A549 (cell line): ENCODE data around the gene MYO1D. TPM values are rescaled to one million over a fixed set of nuclear protein-coding genes. Genes with fewer than 3 reads are reported as not detected.

Experiments
- ATAC-seq, 2 experiments: fragments of 200-7000 bp in 1 of 2; fragments of >200 bp in 1 of 2; cut with Nextera tagmentation in 1 of 2; cut with Tn5 transposase in 1 of 2; 3 replicates each; pipeline versions ENCODE4 v1.8.0 to v1.9.1; 2018 to 2020; ENCODE audit warnings: mild to moderate bottlenecking in 1 of 2, moderate library complexity in 1 of 2
- CTCF ChIA-PET: fragments of 300-600 bp; sonication (Branson Sonifier 250); formaldehyde crosslinking; extraction: SDS; loops from one replicate; lab custom pipeline; 2021; ENCODE audit warnings: antibody characterized with exemption, inconsistent platforms; lab: Yijun Ruan, JAX
- POLR2A ChIA-PET: fragments of 350-600 bp; formaldehyde crosslinking; extraction: SDS; loops from one replicate; lab custom pipeline; 2021; ENCODE audit warnings: antibody characterized with exemption, inconsistent platforms; lab: Yijun Ruan, JAX
- DNase-seq, 2 experiments: peaks; one replicate each; pipeline versions ENCODE4 v3.0.0 to v3.0.0-alpha.2; 2011 to 2016; ENCODE audit warnings: low read depth in 1 of 2, low spot score in 1 of 2
- FAIRE-seq: peaks from 2 replicates; lab custom pipeline; 2011; peaks lifted over from hg19 to GRCh38; lab: Jason Lieb, UNC
- H3K27ac ChIP-seq, 2 experiments: fragments of >200 bp; sonication (Bioruptor Twin); formaldehyde crosslinking; 3 replicates each; pipeline ENCODE4 v1.5.1; 2016 to 2017
- H3K4me1 ChIP-seq: fragments of >200 bp; sonication (Bioruptor Twin); formaldehyde crosslinking; 3 replicates; pipeline ENCODE4 v1.6.1; 2016
- H3K4me2 ChIP-seq: fragments of >200 bp; sonication (Bioruptor Twin); formaldehyde crosslinking; 3 replicates; pipeline ENCODE4 v1.6.1; 2016
- H3K4me3 ChIP-seq: fragments of >200 bp; sonication (Bioruptor Twin); formaldehyde crosslinking; 3 replicates; pipeline ENCODE4 v1.5.1; 2016
- H3K9me3 ChIP-seq: fragments of >200 bp; sonication (Bioruptor Twin); formaldehyde crosslinking; 3 replicates; pipeline ENCODE4 v1.6.1; 2016
- CBX8 ChIP-seq: fragments of 200-600 bp; sonication (generic); IDR thresholded peaks from 2 replicates; pipeline ENCODE4 v1.6.1; 2016
- CHD4 ChIP-seq: fragments of 200-600 bp; sonication (generic); IDR thresholded peaks from 2 replicates; pipeline ENCODE4 v1.6.1; 2016; ENCODE audit warnings: antibody characterized with exemption, mild to moderate bottlenecking, borderline replicate concordance
- FOSL2 ChIP-seq, 2 experiments: fragments of 450-650 bp in 1 of 2; fragments of >200 bp in 1 of 2; sonication (Bioruptor Twin) in 1 of 2; formaldehyde crosslinking; IDR thresholded peaks; 2 replicates each; pipeline versions ENCODE4 v1.5.0 to v1.6.1; 2016 to 2020; ENCODE audit warnings: mild to moderate bottlenecking in 1 of 2, moderate library complexity in 1 of 2
- FOXS1 ChIP-seq: fragments of 250-450 bp; sonication (Bioruptor Pico); IDR thresholded peaks from 2 replicates; pipeline ENCODE4 v1.5.0; 2020; ENCODE audit warnings: mild to moderate bottlenecking, moderate library complexity
- HOXA7 ChIP-seq: fragments of 250-450 bp; sonication (Bioruptor Pico); IDR thresholded peaks from 2 replicates; pipeline ENCODE4 v1.5.0; 2020; ENCODE audit warnings: mild to moderate bottlenecking, moderate library complexity
- JUN ChIP-seq, 2 experiments: fragments of >200 bp; sonication (Bioruptor Twin); formaldehyde crosslinking; IDR thresholded peaks; 2 replicates in 1 of 2; 3 replicates in 1 of 2; pipeline ENCODE4 v1.6.1; 2016 to 2017
- JUNB ChIP-seq: fragments of >200 bp; sonication (Bioruptor Twin); formaldehyde crosslinking; IDR thresholded peaks from 2 replicates; pipeline ENCODE4 v1.6.1; 2016
- KDM1A ChIP-seq: fragments of 200-600 bp; sonication (generic); IDR thresholded peaks from 2 replicates; pipeline ENCODE4 v1.6.1; 2016; ENCODE audit warnings: low read depth, mild to moderate bottlenecking
- KDM5A ChIP-seq: fragments of 200-600 bp; sonication (generic); IDR thresholded peaks from 2 replicates; pipeline ENCODE4 v1.6.1; 2016; ENCODE audit warnings: antibody characterized with exemption, mild to moderate bottlenecking
- MYC ChIP-seq: IDR thresholded peaks from 2 replicates; pipeline ENCODE4 v1.6.1; 2012; ENCODE audit warnings: mild to moderate bottlenecking, inconsistent platforms, low read length, improper control_type of control experiment, borderline replicate concordance
- NFE2L2 ChIP-seq: fragments of 150-350 bp; conservative IDR thresholded peaks from 2 replicates; pipeline ENCODE4 v1.6.1; 2014; ENCODE audit warnings: low read length
- POLR2A ChIP-seq: IDR thresholded peaks from 2 replicates; pipeline ENCODE4 v1.6.1; 2012; ENCODE audit warnings: mild to moderate bottlenecking, low read length
- RARB ChIP-seq: fragments of 250-450 bp; sonication (Bioruptor Pico); IDR thresholded peaks from 2 replicates; pipeline ENCODE4 v1.8.0; 2021; ENCODE audit warnings: mild to moderate bottlenecking, moderate library complexity
- RNF2 ChIP-seq: fragments of 200-600 bp; sonication (generic); IDR thresholded peaks from 2 replicates; pipeline ENCODE4 v1.6.1; 2016; ENCODE audit warnings: low read depth, mild to moderate bottlenecking, antibody characterized with exemption, moderate library complexity, borderline replicate concordance
- SREBF2 ChIP-seq: fragments of 450-650 bp; IDR thresholded peaks from 2 replicates; pipeline ENCODE4 v1.6.1; 2014; ENCODE audit warnings: mild to moderate bottlenecking, moderate library complexity
- TFCP2L1 ChIP-seq: fragments of 250-450 bp; sonication (Bioruptor Pico); IDR thresholded peaks from 2 replicates; pipeline ENCODE4 v1.5.0; 2021; ENCODE audit warnings: mild to moderate bottlenecking
- TP53 ChIP-seq: fragments of 250-450 bp; sonication (Bioruptor Pico); IDR thresholded peaks from 2 replicates; pipeline ENCODE4 v1.5.0; 2021; ENCODE audit warnings: mild to moderate bottlenecking, moderate library complexity
- ZC3H11A ChIP-seq: fragments of 450-650 bp; IDR thresholded peaks from 2 replicates; pipeline ENCODE4 v1.6.1; 2014; ENCODE audit warnings: antibody characterized with exemption, mild to moderate bottlenecking
- ZFP36 ChIP-seq: fragments of 450-650 bp; IDR thresholded peaks from 2 replicates; pipeline ENCODE4 v1.6.1; 2014; ENCODE audit warnings: borderline replicate concordance; ENCODE audit not compliant: partially characterized antibody
- ZNF302 ChIP-seq: fragments of 250-450 bp; sonication (Bioruptor Pico); IDR thresholded peaks from 2 replicates; pipeline ENCODE4 v1.9.0; 2021; ENCODE audit warnings: inconsistent platforms, mild to moderate bottlenecking, moderate library complexity
- ZSCAN20 ChIP-seq: fragments of 250-450 bp; sonication (Bioruptor Pico); IDR thresholded peaks from 2 replicates; pipeline ENCODE4 v1.8.0; 2022; ENCODE audit warnings: mild to moderate bottlenecking, moderate library complexity
- WGBS: methylation state at CpG from one replicate; pipeline ENCODE4 v1.1.6; 2017; ENCODE audit errors: missing lambda C conversion rate; 5-methylcytosine and 5-hydroxymethylcytosine counted together
- polyA plus RNA-seq, 4 experiments: library from polyadenylated mRNA; depleted of rRNA in 3 of 4; stranded (reverse); fragments of >200 nt; fragmentation: RNase III in 1 of 4; extraction: RNeasy Plus Mini Kit Qiagen cat#74134 plus additional on column Dnase treatment in 1 of 4; gene quantifications; 2 replicates in 3 of 4; 3 replicates in 1 of 4; pipeline ENCODE4 v1.2.3, GENCODE V29; 2011 to 2017
- TF ChIP-seq, protein P1 (sequence below): fragments of 200-600 bp; sonication (generic); IDR thresholded peaks from 2 replicates; pipeline ENCODE4 v1.6.1; 2016; ENCODE audit warnings: antibody characterized with exemption, mild to moderate bottlenecking, moderate library complexity
- TF ChIP-seq, protein P2 (sequence below): fragments of >200 bp; sonication (Bioruptor Twin); formaldehyde crosslinking; IDR thresholded peaks from 2 replicates; pipeline ENCODE4 v1.6.1; 2016
- TF ChIP-seq, protein P3 (sequence below): fragments of 150-350 bp; IDR thresholded peaks from 2 replicates; pipeline ENCODE4 v1.6.1; 2014; ENCODE audit warnings: low read depth, mild to moderate bottlenecking, low read length
- TF ChIP-seq, protein P4 (sequence below): IDR thresholded peaks from 2 replicates; pipeline ENCODE4 v1.6.1; 2012; ENCODE audit warnings: low read depth, borderline replicate concordance

The MYO1D gene
- polyA plus RNA-seq, 2 of the 4 experiments (the other 2 are of a cell fraction): 2.8 to 4.2 TPM

DNA sequence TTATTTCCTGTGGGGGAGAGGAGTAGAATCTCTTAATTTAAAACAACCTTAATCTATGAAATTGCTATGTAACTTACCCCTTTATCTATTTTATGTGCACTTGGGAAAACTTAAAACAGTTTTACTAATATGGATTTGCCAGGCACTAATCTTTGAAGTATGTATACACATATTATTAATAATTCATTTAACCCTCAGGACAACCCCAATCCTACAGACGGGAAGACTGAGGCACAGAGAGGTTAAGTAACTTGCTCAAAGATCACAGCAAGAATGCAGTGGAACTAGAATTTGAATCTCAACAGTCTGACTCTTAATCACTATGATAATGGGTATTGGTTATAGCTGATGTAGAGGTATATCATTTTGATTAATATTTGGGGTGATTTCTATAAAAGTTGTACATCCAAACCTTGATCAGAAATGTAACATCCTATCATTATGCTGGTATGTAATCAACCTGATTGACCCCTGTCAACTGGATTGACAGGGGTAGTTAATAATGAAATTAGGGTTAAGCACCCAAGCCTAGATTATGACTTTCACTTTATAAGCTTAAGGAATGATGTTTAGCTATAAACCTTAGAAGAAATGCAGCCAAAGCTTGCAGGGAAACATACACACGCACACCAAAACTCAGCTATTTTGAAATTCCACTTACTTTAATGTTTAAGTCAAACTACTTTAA is 1.6 kb downstream of the MYO1D start:
- H3K4me1 ChIP-seq: peaks cover 9% of the 10 kb centered on the region; the same call in 1 of the 3 replicates
- ATAC-seq (no peak), DNase-seq (no peak), FAIRE-seq (no peak)
- WGBS: 82% methylated on average over 2 of the region's 2 CpGs
- no peak overlapping the region for H3K27ac ChIP-seq
- H3K4me3 ChIP-seq: peak overlapping the region; percentile 77; the same call in 1 of the 3 replicates
- peak overlapping the region; percentile 88 for H3K4me2 ChIP-seq
- H3K9me3 ChIP-seq: no peaks in the 10 kb centered on the region
- TF ChIP-seq ZFP36 (no peak), SREBF2 (no peak)
- TF ChIP-seq, protein P1, sequence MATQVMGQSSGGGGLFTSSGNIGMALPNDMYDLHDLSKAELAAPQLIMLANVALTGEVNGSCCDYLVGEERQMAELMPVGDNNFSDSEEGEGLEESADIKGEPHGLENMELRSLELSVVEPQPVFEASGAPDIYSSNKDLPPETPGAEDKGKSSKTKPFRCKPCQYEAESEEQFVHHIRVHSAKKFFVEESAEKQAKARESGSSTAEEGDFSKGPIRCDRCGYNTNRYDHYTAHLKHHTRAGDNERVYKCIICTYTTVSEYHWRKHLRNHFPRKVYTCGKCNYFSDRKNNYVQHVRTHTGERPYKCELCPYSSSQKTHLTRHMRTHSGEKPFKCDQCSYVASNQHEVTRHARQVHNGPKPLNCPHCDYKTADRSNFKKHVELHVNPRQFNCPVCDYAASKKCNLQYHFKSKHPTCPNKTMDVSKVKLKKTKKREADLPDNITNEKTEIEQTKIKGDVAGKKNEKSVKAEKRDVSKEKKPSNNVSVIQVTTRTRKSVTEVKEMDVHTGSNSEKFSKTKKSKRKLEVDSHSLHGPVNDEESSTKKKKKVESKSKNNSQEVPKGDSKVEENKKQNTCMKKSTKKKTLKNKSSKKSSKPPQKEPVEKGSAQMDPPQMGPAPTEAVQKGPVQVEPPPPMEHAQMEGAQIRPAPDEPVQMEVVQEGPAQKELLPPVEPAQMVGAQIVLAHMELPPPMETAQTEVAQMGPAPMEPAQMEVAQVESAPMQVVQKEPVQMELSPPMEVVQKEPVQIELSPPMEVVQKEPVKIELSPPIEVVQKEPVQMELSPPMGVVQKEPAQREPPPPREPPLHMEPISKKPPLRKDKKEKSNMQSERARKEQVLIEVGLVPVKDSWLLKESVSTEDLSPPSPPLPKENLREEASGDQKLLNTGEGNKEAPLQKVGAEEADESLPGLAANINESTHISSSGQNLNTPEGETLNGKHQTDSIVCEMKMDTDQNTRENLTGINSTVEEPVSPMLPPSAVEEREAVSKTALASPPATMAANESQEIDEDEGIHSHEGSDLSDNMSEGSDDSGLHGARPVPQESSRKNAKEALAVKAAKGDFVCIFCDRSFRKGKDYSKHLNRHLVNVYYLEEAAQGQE: no peak
- TF ChIP-seq, protein P2, sequence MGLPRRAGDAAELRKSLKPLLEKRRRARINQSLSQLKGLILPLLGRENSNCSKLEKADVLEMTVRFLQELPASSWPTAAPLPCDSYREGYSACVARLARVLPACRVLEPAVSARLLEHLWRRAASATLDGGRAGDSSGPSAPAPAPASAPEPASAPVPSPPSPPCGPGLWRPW: no peak
- POLR2A ChIA-PET: interaction anchor here (0.5 kb wide), 1 partner anchor 1869 kb away, joined by 8 read pairs; no protein-coding TSS in a partner anchor
- CTCF ChIA-PET: interaction anchor here (0.8 to 12.1 kb wide), 15 partner anchors 10 to 463 kb away, joined by 3 to 205 read pairs (median 19); no protein-coding TSS in a partner anchor

DNA sequence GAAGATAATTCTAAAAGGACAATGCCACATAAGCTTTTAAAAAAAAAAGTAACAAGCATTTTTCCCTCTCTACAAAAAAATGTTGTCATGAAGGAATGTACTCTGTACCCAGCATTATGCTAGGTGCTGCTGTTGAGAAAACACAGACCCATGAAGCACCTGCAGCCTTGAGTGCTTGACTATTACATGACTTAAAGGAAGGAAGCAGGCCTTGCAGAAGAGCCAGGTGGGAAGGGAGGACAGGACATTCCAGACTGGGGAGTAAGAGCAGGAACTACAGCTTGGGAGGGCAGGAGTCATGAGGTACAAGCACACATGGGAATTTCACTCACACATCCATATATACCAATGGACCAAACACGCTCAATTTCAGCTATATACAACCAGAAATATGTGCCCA is 3.8 kb downstream of the MYO1D start:
- no peak overlapping the region for H3K4me2 ChIP-seq
- H3K4me3 ChIP-seq: no peak overlapping the region
- DNase-seq (no peak), ATAC-seq (no peak), FAIRE-seq (no peak)
- CTCF ChIA-PET: interaction anchor here (0.7 to 12.1 kb wide), 6 partner anchors 10 to 94 kb away, joined by 3 to 205 read pairs (median 3); no protein-coding TSS in a partner anchor
- H3K4me1 ChIP-seq: peaks cover 9% of the 10 kb centered on the region; the same call in 1 of the 3 replicates
- TF ChIP-seq FOXS1 (no peak), TP53 (CRISPR knock-in tag) (no peak), JUNB (no peak), CBX8 (no peak), ZC3H11A (no peak), SREBF2 (no peak)
- TF ChIP-seq, protein P3, sequence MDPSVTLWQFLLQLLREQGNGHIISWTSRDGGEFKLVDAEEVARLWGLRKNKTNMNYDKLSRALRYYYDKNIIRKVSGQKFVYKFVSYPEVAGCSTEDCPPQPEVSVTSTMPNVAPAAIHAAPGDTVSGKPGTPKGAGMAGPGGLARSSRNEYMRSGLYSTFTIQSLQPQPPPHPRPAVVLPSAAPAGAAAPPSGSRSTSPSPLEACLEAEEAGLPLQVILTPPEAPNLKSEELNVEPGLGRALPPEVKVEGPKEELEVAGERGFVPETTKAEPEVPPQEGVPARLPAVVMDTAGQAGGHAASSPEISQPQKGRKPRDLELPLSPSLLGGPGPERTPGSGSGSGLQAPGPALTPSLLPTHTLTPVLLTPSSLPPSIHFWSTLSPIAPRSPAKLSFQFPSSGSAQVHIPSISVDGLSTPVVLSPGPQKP: no peak
- TF ChIP-seq, protein P2: no peak
- H3K9me3 ChIP-seq: no peaks in the 10 kb centered on the region
- 56% methylated on average over 1 of the region's 1 CpG for WGBS
- H3K27ac ChIP-seq: no peak overlapping the region
- POLR2A ChIA-PET: no interaction called here

DNA sequence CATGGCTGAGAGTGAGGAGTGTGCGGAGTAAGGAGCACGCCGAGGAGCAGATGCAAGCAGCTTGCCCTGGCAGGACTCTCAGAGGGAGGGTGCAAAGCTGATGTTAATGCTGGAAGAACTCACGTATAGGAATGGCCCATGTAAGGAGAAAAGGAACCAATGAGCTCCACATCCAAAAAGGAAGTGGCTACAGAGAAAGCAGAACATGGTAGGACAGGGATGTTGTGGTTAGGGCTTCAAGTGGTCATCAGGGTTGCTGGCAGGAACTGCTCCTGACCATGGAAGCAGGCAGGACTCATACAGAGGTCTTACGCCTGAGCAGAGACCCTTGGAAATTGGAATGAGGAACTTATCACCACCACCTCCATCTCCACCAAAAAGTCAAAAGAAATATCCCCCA is 5.2 kb downstream of the MYO1D start:
- ATAC-seq (no peak), DNase-seq (no peak), FAIRE-seq (no peak)
- POLR2A ChIA-PET: no interaction called here
- no peak overlapping the region for H3K4me2 ChIP-seq
- no peak overlapping the region for H3K27ac ChIP-seq
- CTCF ChIA-PET: interaction anchor here (0.9 to 12.1 kb wide), 5 partner anchors 12 to 93 kb away, joined by 3 to 205 read pairs (median 3); no protein-coding TSS in a partner anchor
- H3K4me3 ChIP-seq: no peak overlapping the region
- 84% methylated on average over 5 of the region's 5 CpGs for WGBS
- no peaks in the 10 kb centered on the region for H3K9me3 ChIP-seq
- peaks cover 5% of the 10 kb centered on the region; the same call in 1 of the 3 replicates for H3K4me1 ChIP-seq
- TF ChIP-seq RNF2 (no peak), ZNF302 (CRISPR knock-in tag) (no peak), JUNB (no peak), HOXA7 (no peak), POLR2A (no peak), CHD4 (no peak), RARB (CRISPR knock-in tag) (no peak), MYC (no peak), ZFP36 (no peak), FOSL2 (IDR thresholded peaks at IDR 0.05) (no peak), FOSL2 (CRISPR knock-in tag; IDR thresholded peaks at IDR 0.05) (no peak), ZSCAN20 (CRISPR knock-in tag) (no peak), KDM5A (no peak), JUN (IDR thresholded peaks at IDR 0.05) (no peak), NFE2L2 (no peak), KDM1A (no peak), SREBF2 (no peak), ZC3H11A (no peak), TFCP2L1 (CRISPR knock-in tag) (no peak)
- TF ChIP-seq, protein P4, sequence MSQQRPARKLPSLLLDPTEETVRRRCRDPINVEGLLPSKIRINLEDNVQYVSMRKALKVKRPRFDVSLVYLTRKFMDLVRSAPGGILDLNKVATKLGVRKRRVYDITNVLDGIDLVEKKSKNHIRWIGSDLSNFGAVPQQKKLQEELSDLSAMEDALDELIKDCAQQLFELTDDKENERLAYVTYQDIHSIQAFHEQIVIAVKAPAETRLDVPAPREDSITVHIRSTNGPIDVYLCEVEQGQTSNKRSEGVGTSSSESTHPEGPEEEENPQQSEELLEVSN: no peak
- TF ChIP-seq, protein P3: no peak
- TF ChIP-seq, all 56 proteins: peak for 0
